ENCODE results near the gene IGLL1.

The IGLL1 gene

DNA sequence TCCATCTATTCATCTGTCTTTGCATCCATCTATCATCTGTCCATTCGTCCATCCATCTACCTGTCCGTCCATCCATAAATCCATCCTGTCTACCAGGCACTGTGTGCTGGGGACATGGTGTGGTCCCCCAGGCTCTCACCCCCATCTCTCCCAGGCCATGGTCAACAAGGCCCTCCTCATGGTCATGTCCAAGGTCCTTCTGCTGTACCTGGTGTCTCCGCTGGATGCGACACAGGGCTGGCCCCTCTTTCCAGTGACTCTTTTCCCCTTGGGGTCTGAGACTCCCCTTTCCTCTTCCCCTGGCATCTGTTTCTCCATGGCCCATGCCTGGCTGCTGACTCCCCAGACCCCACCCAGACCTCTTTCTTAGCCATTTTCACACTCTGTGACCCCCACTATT lies 4.5 kb downstream of the IGLL1 start:
- TF ChIP-seq FOXM1 (IDR thresholded peaks at IDR 0.05; ENCODE audit: borderline replicate concordance, low read depth): no peak
- no peak for TF ChIP-seq RAD21 (IDR thresholded peaks at IDR 0.05; ENCODE audit: low read depth)
- TF ChIP-seq, protein P1, sequence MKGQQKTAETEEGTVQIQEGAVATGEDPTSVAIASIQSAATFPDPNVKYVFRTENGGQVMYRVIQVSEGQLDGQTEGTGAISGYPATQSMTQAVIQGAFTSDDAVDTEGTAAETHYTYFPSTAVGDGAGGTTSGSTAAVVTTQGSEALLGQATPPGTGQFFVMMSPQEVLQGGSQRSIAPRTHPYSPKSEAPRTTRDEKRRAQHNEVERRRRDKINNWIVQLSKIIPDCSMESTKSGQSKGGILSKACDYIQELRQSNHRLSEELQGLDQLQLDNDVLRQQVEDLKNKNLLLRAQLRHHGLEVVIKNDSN (IDR thresholded peaks at IDR 0.05): no peak
- TF ChIP-seq, protein P2, sequence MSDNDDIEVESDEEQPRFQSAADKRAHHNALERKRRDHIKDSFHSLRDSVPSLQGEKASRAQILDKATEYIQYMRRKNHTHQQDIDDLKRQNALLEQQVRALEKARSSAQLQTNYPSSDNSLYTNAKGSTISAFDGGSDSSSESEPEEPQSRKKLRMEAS (IDR thresholded peaks at IDR 0.05): no peak
- TF ChIP-seq YY1 (IDR thresholded peaks at IDR 0.05; ENCODE audit: low read depth): no peak
- no peak for TF ChIP-seq EGR1 (IDR thresholded peaks at IDR 0.05)
- TF ChIP-seq TEAD4 (IDR thresholded peaks at IDR 0.05): no peak
- no peak for TF ChIP-seq ZBTB7A (IDR thresholded peaks at IDR 0.05; ENCODE audit: low read depth)
- TF ChIP-seq NFIC (IDR thresholded peaks at IDR 0.05): no peak
- no peak for TF ChIP-seq CEBPB (IDR thresholded peaks at IDR 0.05)
- TF ChIP-seq CREB1 (IDR thresholded peaks at IDR 0.05; ENCODE audit: low read depth): no peak
- TF ChIP-seq TAF1 (IDR thresholded peaks at IDR 0.05; ENCODE audit: low read depth): no peak
- no peak for TF ChIP-seq TCF12 (IDR thresholded peaks at IDR 0.05; ENCODE audit: low read depth)
- TF ChIP-seq EP300 (IDR thresholded peaks at IDR 0.05; ENCODE audit: borderline replicate concordance): no peak
- TF ChIP-seq, protein P3, sequence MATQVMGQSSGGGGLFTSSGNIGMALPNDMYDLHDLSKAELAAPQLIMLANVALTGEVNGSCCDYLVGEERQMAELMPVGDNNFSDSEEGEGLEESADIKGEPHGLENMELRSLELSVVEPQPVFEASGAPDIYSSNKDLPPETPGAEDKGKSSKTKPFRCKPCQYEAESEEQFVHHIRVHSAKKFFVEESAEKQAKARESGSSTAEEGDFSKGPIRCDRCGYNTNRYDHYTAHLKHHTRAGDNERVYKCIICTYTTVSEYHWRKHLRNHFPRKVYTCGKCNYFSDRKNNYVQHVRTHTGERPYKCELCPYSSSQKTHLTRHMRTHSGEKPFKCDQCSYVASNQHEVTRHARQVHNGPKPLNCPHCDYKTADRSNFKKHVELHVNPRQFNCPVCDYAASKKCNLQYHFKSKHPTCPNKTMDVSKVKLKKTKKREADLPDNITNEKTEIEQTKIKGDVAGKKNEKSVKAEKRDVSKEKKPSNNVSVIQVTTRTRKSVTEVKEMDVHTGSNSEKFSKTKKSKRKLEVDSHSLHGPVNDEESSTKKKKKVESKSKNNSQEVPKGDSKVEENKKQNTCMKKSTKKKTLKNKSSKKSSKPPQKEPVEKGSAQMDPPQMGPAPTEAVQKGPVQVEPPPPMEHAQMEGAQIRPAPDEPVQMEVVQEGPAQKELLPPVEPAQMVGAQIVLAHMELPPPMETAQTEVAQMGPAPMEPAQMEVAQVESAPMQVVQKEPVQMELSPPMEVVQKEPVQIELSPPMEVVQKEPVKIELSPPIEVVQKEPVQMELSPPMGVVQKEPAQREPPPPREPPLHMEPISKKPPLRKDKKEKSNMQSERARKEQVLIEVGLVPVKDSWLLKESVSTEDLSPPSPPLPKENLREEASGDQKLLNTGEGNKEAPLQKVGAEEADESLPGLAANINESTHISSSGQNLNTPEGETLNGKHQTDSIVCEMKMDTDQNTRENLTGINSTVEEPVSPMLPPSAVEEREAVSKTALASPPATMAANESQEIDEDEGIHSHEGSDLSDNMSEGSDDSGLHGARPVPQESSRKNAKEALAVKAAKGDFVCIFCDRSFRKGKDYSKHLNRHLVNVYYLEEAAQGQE (IDR thresholded peaks at IDR 0.05; ENCODE audit: low read depth): no peak

DNA sequence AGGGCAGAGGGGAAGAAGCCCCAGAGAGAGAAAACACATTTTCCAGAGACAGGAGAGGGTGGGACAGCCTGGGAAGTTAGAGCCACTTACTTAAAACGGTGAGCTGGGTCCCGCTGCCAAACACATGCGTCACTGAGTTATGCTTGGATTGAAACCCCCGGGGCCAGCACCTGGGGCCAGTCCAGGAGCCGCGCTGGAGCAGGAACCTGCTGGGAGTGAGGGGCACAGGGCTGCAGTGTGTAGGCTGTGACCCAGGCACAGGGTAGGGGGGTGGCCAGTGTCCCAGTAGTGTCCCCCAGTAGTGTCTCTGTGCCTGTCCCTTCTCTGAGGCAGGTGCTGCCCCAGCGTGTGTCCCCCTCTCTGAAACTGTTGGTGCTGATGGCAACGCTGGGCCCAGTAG lies 5.2 kb downstream of the IGLL1 start:
- TF ChIP-seq EGR1 (IDR thresholded peaks at IDR 0.05): no peak
- TF ChIP-seq, protein P2 (IDR thresholded peaks at IDR 0.05): no peak
- TF ChIP-seq RAD21 (IDR thresholded peaks at IDR 0.05; ENCODE audit: low read depth): no peak
- TF ChIP-seq ZBTB7A (IDR thresholded peaks at IDR 0.05; ENCODE audit: low read depth): no peak
- TF ChIP-seq EP300 (IDR thresholded peaks at IDR 0.05; ENCODE audit: borderline replicate concordance): no peak
- TF ChIP-seq TAF1 (IDR thresholded peaks at IDR 0.05; ENCODE audit: low read depth): no peak
- TF ChIP-seq TCF12 (IDR thresholded peaks at IDR 0.05; ENCODE audit: low read depth): no peak
- TF ChIP-seq, protein P3 (IDR thresholded peaks at IDR 0.05; ENCODE audit: low read depth): no peak
- no peak for TF ChIP-seq CEBPB (IDR thresholded peaks at IDR 0.05)
- no peak for TF ChIP-seq CREB1 (IDR thresholded peaks at IDR 0.05; ENCODE audit: low read depth)
- TF ChIP-seq FOXM1 (IDR thresholded peaks at IDR 0.05; ENCODE audit: borderline replicate concordance, low read depth): no peak
- no peak for TF ChIP-seq TEAD4 (IDR thresholded peaks at IDR 0.05)

DNA sequence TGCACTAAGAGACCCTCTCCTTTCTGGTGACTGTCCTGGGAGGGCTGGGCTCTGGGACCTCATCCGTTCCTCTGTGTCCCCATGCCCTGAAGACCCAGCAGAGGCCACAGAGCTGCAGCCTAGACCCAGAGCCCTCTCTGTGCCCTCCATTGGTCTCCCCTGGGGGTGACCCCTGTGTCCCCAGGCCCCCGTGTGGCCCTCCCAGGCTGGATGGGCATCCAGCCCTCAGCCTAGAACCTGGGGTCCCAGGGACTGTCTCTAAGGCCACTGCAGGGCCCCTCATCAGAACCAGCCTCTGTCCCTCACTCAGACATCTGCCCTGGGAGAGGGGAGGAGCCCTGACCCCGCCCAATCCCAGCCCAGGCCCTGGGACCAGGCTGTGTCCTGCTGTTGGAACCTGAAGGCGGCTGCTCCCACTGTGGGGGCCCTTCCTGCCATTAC lies 5.7 kb downstream of the IGLL1 start:
- TF ChIP-seq YY1 (IDR thresholded peaks at IDR 0.05; ENCODE audit: low read depth) (no peak), TCF12 (IDR thresholded peaks at IDR 0.05; ENCODE audit: low read depth) (no peak), ZBTB7A (IDR thresholded peaks at IDR 0.05; ENCODE audit: low read depth) (no peak), TAF1 (IDR thresholded peaks at IDR 0.05; ENCODE audit: low read depth) (no peak), NFIC (IDR thresholded peaks at IDR 0.05) (no peak), RAD21 (IDR thresholded peaks at IDR 0.05; ENCODE audit: low read depth) (no peak), EP300 (IDR thresholded peaks at IDR 0.05; ENCODE audit: borderline replicate concordance) (no peak), EGR1 (IDR thresholded peaks at IDR 0.05) (no peak), TEAD4 (IDR thresholded peaks at IDR 0.05) (no peak), CREB1 (IDR thresholded peaks at IDR 0.05; ENCODE audit: low read depth) (no peak), CEBPB (IDR thresholded peaks at IDR 0.05) (no peak), FOXM1 (IDR thresholded peaks at IDR 0.05; ENCODE audit: borderline replicate concordance, low read depth) (no peak)
- TF ChIP-seq, protein P2 (IDR thresholded peaks at IDR 0.05): no peak
- TF ChIP-seq, protein P1 (IDR thresholded peaks at IDR 0.05): no peak
- TF ChIP-seq, protein P3 (IDR thresholded peaks at IDR 0.05; ENCODE audit: low read depth): no peak

DNA sequence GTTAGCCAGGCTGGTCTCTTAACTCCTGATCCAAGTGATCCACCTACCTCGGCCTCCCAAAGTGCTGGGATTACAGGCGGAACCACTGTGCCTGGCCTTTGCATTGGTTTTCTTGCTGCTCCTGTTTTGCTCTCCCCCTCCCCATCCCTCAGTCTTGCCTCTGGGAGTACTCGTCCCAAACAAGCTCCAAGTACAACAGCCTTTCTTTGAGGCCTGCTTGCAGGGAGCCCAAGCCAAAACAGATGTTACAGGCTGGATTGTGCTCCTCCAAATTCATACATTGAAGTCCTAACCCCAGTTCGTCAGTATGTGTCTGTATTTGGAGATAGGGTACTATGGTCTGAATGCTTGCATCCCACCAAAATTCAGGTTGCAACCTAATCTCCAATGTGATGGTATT lies 8.6 kb downstream of the IGLL1 start:
- TF ChIP-seq TCF12 (IDR thresholded peaks at IDR 0.05; ENCODE audit: low read depth) (no peak), TEAD4 (IDR thresholded peaks at IDR 0.05) (no peak), CREB1 (IDR thresholded peaks at IDR 0.05; ENCODE audit: low read depth) (no peak), TAF1 (IDR thresholded peaks at IDR 0.05; ENCODE audit: low read depth) (no peak), NFIC (IDR thresholded peaks at IDR 0.05) (no peak), EGR1 (IDR thresholded peaks at IDR 0.05) (no peak), RAD21 (IDR thresholded peaks at IDR 0.05; ENCODE audit: low read depth) (no peak), EP300 (IDR thresholded peaks at IDR 0.05; ENCODE audit: borderline replicate concordance) (no peak), YY1 (IDR thresholded peaks at IDR 0.05; ENCODE audit: low read depth) (no peak), ZBTB7A (IDR thresholded peaks at IDR 0.05; ENCODE audit: low read depth) (no peak), CEBPB (IDR thresholded peaks at IDR 0.05) (no peak)
- TF ChIP-seq, protein P3 (IDR thresholded peaks at IDR 0.05; ENCODE audit: low read depth): no peak
- TF ChIP-seq, protein P2 (IDR thresholded peaks at IDR 0.05): no peak

Data from Ishikawa (cell line).